Activated T-cell treated with anti-CD3 and anti-CD28 coated beads for 4 hours (primary cell): ENCODE measurements around the gene YEATS2.
"Not testable (repeated sequence)": the region's sequence is repeated elsewhere in the genome, so short reads cannot be mapped to it uniquely, and the experiment has no call there.

Experiments
- DNase-seq: peaks from one replicate; pipeline ENCODE4 v3.0.0-alpha.2; 2020

YEATS2 gene

DNA sequence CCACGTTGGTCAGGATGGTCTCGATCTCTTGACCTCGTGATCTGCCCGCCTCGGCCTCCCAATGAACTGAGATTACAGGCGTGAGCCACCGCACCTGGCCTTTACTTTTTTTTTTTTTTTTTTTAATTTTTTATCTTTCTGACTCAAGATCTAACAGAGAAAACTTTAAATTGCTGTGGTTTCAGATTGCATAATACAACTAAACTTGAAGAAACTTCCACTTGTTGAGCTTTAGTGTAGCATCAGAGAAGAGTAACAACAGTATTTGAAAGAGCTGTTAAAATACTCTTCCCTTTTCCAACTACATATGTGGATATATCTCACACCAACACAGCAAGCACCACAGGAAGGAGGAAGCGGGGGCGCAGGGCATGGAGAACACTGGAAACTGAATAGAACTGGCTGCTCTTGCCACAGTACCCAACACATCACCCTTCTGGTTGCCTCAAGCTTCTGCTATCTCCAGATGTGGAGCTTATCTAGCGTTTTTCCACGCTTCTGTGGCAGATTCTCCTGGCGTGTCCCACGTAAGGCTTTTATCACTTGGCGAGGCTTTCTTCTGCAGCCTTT lies 82.4 kb downstream of the YEATS2 start:
- DNase-seq = no peak

DNA sequence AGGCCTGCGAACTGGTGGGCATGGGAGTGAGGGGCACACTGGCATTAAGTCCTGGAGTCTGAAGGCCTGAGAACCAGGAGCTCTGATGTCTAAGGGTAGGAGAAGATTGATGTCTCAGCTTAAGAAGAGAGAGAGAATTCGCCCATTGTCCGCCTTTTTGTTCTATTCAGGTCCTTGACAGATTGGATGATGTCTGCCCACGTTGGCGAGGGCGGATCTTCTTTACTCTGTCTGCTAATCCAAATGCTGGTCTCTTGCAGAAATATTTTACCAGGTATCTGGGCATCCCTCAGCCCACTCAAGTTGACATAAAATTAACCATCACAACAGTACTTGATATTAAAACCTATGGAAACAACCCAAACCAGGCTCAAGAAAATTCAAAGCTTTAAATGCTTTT lies 83.6 kb downstream of the YEATS2 start:
- no peak for DNase-seq

DNA sequence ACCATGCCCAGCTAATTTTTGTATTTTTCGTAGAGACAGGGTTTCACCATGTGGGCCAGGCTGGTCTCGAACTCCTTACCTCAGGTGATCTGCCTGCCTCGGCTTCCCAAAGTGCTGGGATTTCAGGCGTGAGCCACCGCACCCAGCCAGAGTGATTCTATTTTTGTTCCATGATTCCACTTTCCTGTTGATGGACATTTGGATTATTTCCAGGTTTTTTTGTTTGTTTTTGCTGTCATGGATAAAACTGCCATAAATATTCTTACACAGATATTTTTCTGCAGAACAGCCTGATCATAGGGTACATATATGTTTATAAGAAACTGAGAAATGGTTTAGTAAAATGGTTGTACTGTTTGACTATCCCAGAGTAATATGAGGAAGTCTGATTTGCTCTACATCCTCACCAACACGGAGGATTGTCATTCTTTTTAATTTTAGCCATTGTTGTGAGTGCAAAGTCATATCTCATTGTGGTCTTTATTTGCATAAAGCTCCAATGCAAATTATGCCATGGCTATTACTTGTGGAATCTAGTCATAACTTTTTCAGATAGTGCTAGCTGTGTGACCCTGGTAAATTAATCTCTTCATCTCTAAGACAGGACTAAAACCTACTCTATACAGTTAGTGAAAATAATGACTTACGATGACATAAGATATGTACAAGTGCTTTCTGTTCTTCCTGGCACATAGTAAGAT lies 85.1 kb downstream of the YEATS2 start:
- DNase-seq = no peak

DNA sequence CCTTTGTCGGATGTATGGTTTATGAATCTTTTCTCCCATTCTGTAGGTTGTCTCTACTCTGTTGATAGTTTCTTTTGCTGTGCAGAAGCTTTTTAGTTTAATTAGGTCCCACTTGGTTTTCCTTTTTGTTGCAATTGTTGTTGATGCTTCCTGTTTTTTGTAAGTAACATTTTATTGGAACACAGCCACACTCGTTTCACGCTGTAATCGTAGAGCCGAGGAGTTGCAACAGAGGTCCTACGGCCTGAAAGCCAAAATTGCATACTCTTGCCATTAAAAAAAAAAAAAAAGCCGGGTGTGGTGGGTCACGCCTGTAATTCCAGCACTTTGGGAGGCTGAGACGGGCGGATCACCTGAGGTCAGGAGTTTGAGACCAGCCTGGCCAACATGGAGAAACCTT lies 86.9 kb downstream of the YEATS2 start:
- not testable (repeated sequence) for DNase-seq

DNA sequence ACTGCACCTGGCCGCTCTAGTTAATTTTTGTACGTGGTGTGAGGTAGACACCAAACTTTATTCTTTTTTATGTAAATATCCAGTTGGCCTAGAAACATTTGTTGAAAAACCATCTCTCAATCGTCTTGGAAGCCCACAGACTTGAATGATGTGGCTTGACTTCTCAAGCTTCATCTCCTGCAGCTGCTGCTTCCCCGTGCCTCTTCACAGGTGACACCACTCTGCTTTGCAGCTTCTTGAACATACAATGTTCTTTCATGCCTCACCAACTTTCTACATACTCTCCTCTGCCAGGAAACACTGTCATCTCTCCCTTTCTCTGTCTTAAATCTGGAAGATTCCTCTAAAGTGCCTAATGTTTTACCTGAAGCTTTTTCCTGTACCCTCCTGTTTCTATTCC lies 92.2 kb downstream of the YEATS2 start:
- DNase-seq = no peak

DNA sequence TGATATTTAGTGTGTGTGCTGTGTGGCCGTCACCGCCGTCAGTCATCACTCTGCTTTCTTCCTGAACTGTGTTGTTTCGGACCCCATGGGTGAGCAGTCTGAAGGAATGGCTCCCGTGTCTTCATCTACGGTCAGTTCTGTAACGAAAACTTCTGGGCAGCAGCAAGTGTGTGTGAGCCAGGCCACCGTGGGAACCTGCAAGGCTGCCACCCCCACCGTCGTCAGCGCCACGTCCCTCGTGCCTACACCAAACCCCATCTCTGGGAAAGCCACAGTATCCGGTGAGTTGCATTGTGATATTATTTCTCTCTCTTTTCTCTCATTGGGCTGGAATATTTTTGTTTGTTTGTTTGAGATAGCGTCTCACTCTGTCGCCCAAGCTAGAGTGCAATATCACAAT lies 93.1 kb downstream of the YEATS2 start:
- no peak for DNase-seq

DNA sequence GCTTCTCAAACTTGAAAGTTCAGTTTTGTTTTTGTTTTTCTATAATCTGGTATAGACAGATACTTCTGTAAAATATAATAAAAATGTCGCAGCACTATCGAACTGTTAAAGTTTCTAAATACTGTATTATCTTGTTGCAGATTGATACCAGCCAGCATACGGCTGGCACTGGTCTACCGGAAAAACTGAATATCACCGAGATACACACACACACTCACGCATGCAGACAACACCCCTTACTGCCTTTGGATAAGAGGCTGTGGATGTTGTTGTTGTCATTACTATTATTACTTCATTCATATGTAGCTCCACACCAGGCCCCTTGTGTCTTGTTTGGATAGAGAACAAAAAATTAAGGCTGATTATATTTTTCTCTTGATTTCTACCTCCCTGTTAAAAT lies 95.4 kb downstream of the YEATS2 start:
- DNase-seq = no peak

DNA sequence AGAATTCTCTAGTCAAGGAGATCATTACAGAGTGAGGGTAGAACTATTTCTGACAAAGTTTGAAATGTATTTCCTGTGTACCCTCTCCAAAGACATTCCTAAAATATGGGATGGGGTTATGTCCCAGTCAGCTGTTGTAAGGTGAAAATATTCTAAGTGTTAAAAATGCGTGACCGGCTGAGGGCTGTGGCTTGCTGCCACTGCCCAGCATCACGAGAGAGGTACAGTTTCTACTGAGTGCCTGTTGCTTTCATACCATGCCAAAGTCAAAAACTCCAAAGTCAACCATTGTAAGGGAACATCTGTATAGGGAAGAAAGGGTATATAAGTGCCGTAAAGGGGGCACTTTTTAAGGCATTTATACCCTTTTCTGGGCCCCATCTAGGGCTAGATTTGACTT lies 96.9 kb downstream of the YEATS2 start:
- DNase-seq = no peak

DNA sequence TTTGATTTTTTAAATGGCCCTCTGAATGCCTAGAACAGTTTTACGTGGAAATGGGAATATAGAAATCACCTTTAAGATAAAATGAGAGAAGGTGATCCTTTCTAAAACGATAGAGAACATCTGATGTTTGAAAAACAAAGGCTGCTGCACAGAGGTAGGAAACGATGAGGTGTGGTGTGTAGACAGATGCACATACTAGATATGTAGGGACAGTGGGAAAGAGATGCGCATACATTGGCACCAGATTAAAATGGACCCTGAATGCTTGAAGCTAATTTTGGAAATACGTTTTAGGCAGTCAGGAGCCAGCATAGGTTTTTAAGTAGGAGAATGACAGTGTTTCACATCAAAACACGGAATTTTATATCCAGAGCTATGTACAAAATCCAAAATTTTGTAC lies 98.8 kb downstream of the YEATS2 start:
- no peak for DNase-seq

DNA sequence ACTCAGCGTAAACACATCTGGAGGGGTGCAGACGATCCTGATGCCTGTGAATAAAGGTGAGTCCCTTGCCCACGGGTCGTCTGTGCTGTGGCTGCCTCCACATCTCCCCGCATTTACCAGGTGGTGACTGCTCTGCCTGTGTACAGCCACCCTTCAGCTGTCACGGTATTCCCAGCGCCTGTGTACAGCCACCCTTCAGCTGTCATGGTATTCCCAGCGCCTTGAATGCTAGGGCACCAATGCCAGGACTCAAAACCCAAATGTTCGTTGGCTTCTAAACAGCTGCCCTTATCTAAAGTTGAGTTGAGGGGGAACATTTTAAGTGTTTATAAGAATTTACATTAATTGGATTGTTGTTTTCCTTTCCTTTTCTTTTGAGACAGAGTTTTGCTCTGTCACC lies 100.4 kb downstream of the YEATS2 start:
- DNase-seq = no peak

DNA sequence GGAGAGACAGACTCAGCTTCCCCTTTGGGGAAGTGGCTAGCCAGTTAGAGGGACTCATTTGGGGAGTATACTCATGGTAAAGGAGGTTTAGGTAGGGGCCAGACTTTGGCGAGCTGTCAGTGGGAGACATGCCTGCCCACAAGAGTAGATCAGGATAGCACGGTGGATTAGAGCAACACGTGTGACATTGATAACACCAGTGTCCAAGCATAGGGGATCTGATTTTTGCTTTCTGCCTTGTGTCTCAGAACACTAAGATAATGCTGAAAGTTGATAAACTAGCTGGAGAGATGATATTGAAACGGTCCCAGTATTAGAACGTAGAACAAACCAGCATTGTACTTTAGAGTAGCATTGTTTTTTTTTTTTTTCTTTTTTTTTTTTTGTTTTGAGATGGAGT lies 101.9 kb downstream of the YEATS2 start:
- DNase-seq = no peak

DNA sequence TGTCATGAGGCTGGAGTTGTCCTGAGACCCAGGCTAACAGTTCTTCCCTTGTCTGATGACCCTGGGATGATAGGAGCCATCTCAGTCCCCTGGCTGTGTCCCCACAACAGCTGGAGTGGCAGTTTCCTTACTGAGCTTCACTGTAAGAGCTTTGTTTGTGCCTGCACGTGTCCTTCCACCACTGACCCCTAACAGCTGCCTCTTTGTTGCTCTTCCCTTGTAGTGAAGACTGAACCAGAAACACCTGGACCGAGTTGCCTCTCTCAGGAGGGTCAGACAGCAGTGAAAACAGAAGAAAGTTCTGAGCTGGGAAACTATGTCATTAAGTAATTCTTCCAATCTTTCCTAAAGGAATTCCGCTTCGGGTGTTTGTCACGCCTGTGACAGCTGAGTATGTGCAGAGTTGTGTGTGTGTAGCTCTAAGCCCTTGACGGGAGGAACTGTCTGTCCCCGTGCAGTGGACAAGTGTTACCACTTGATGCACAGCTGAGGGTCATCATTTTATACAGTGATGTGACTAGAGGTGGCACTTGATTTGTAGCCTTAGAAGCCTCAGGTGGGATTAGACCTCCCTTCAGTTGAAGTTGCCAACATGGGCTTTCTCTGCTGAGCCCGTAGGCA lies 102.8 kb downstream of the YEATS2 start:
- no peak for DNase-seq

DNA sequence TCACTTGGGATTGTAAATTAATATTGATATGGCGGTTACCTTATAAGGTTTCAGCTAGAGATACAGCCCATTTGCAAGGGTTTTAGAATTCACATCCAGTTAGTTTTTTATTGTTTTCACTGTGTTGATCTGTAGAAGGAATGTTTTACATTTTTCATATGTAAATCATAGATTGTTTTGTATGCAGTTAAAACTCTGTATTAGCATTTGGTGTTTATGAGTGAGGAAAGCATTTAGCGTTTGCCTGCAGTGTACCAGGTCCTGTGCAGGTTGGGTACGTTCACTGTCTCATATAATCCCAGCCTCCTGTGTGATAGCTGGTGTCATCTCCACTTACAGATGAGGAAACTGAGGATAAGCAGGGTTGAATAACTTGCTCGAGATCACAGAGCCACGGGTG lies 104.0 kb downstream of the YEATS2 start:
- DNase-seq = no peak

DNA sequence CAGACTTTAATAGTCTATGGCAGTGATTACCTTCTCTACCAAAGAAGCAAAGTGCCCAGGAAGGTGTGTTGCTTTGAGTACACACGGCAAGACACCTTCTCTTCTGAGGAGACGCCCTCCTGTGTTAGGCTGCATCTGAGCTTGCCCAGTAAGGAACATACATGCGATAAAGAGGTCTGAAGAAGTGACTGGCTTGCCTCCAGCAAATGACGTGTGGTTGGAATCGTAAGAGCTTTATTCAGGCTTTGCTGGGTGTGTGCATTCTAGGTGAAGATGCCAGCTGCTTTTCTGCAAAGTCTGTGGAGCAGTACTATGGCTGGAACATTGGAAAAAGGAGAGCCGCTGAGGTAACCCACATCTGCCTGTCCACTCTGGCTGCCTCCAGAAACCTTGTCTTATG lies 105.4 kb downstream of the YEATS2 start:
- DNase-seq = no peak

DNA sequence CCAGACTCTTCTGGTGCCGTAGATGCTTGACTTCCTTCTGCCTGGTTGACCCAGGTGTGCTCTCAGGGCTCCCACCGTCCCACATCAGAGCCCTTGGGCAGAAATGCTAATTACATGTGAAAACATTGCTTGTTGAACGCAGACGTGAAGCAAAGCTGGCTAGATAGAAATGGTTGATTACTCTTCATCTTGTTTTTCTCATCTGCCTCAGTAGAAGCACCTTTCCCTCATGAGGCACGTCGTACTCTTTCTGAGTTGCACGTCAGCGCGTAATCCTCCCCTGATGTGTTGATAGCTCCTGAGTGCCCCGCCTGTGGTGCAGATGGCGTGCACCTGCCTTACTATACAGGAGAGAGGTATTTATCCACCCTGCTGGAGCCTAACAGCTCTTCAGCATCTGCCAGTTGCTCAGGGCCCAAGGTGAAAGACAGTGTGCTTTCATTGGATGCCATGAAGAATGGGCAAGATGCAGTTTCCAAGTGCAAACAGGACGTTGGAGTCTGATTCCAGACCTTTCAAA lies 109.7 kb downstream of the YEATS2 start:
- no peak for DNase-seq

DNA sequence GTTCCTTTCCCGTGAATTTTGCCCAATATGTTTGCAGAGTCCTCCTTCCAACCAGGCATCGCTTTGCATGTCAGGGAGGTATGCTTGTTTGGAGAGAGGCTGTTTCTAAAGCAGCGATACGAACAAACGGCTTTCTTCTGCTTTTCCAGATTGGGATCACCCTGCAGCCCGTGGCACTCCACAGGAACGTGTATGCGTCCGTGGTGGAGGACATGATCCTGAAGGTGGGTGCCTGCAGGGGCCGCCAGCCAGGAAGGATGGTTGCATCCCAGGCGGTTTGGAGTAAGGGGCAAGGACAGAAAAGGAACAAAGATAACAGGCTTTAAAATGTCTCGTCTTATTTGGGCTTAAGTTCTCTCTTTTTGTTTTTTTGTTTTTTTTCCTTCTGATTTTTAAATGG lies 110.3 kb downstream of the YEATS2 start:
- no peak for DNase-seq

DNA sequence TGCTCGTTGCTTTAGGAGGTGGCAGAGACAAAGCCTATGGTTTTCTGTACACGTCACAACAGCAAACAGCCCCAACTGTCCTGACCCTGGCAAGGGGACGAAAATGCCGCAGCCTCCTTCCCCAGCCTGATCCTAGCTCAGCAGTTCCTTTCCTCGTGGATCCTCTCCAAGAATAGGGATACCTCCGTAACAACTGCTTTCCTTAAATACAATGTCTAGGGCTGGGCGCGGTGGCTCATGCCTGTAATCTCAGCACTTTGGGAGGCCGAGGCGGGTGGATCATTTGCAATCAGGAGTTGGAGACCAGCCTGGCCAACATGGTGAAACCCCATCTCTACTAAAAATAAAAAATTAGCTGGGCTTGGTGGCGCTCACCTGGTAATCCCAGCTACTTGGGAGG lies 110.8 kb downstream of the YEATS2 start:
- DNase-seq = no peak

DNA sequence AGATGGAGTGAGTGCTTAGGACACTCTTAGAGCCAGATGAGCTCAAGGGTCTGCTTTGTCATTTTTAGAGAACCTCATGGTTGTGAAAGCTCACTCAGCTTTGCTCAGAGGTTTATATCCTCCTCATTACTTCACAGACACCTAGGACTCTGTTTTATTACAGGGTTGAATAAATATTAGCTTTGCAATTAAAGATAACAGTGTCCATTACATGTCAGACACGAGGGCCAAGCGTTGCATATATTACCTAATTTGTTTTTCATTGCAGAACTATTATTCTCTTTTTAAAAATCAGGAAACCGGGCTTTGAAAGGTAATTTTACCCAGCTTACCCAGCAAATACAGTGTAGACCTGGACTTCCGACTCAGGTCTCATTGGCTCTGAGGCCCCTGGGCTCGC lies 111.7 kb downstream of the YEATS2 start:
- no peak for DNase-seq

DNA sequence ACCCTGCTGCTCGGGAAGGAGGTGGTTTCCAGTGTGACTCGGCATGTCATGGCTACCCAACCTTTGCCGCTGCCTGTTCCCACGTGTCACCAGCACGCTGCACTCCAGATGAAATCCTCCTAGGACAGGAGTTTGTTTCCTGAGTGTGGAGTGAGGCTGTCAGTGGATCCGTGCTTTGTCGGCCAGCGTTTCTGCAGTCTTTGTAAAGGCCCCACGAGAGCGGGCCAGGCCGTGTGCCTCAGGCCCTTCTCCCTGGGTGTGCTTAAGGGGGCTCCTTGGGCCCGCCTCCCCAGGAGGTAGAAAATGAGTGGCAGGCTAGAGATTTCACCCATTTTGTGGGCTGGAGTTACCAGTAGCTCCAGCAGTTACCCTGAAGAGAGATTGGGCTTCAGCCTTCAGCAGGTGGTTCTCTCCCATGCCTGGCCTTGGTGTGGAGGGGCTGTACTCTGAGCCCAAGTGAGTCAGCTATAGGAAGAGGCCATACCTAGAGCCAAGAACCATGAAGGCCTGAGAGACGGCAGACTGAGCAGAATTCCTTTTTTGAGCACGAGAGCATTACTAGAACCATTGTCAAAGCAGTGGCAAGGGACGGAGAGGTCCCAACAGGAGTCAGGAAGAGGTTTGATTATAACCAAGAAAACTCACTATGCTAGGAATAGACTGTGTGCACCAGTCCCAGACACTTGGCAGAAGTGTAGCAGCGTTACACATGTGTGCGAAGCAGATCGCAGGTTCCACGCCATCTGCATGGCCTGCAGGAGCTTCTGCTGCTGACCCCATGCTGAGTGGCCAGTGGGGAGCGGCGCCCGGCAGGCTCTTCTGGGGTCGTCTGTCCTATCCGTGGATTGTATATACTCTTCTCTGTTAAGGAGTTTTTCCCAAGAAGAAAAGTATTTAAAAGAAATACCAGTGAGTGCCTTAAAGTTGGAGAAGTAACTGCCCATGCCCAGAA lies 113.3 kb downstream of the YEATS2 start:
- DNase-seq = no peak

DNA sequence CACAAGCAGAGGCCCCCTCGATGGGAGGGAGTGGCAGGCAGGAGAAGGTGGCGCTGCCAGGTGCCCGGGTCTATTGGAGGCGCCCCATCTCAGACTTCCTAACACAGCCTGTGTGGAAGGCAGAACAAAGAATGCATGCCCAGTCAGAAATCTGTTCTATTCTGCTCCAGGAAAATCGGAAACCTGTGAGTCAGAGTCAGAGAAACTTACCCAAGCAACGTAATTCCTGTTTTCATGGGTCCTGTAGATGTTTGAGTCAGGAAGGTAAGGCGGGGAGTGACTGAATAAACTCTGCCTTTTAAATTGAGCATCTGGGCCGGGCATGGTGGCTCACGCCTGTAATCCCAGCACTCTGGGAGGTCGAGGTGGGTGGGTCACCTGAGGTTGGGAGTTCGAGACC lies 114.0 kb downstream of the YEATS2 start:
- no peak for DNase-seq

DNA sequence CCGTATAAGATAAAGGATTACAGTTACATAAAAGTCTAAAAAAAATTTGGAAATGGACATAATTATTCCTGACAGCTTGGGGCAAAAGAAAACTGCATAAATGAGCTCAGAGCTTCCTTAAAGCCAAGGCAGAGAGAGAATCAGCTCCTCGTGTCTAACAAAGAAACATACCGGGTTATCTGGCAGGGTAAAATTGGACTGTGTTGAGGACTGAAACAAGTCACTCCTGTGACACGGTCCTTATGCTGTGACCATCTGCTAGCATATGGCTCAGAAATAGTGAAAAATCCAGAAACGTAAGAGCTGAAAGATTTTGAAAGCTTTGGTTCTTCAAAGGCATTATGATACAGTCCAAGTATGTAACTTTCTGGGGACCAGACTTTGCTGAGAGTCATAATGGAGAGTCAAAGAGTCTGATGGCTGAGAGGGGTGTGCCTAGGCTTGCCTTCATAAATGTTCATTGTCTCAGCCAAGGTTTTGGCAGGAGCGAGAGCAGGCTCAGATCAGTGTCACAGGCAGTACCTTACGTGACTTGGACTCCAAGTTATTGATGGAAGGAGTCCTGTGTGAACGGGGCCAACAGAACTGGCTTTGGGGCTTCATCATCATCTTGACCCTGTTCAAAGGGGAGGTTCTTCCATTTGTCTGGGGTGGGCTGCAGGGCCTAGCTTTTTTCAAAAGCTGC lies 115.3 kb downstream of the YEATS2 start:
- no peak for DNase-seq

DNA sequence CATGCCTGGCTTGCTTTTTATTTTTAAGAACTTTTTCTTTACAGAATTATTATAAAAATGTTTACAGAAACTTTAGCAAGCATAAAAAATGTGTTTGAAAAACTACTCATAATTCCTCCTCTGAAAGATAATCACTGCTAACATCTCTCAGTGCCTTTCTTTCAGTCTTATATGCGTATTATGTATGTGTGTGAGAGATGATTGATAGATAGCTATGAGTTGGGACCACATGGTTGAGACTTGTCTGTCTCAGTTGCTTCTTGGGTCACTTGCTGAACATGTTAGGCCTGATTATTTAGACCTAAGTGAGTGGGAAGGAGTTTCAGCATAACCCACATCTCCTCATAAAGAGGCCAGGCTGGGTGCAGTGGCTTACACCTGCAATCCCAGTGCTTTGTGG lies 116.6 kb downstream of the YEATS2 start:
- DNase-seq = no peak

DNA sequence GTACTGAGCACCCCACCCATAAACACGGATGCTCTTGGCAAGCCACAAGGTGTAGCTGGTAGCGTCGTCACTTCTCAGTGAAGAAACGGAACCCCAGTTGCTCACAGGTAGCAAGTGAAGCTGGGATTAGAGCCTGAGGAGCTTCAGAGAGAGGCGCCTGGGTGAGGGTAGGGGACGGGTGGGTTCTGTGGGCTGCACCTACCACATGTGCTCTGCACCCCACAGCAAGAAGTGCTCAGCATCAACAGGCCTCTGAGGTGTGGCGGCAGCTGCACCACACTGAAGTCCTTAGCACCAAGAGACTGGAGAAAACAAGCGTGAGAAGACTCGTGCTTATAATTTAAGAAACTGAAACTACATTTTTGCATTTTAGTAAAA lies 118.0 kb downstream of the YEATS2 start:
- no peak for DNase-seq
